ENCODE data around the gene NCR3LG1. TPM values are rescaled to one million over a fixed set of nuclear protein-coding genes. Genes with fewer than 3 reads are reported as not detected.

Gene NCR3LG1
- 3.5 and 8.4 TPM in 2 replicates for total RNA-seq

GRCh38 chr11:17351510-17352176 is at the start of gene NCR3LG1:
TSS of gene NCR3LG1 (plus strand) at chr11:17351800. CDS start at chr11:17351970, 170 bp downstream.

GRCh38 chr11:17388609-17389210 is 37.1 kb downstream of the NCR3LG1 start, which contains the start of gene KCNJ11:
TSS of gene KCNJ11 (minus strand) at chr11:17388659. CDS start at chr11:17388091, 568 bp downstream.

Other genes with a start within 250 kb of the NCR3LG1 start
- 53.9 and 70.8 TPM in 2 replicates for gene PIK3C2A, start 143.8 kb upstream of the NCR3LG1 start, total RNA-seq
- gene NUCB2, start 75.1 kb upstream of the NCR3LG1 start, total RNA-seq = 110 and 149 TPM in 2 replicates
- 0.07 TPM in 1 of 2 replicates, not detected in the other for gene KCNJ11, start 36.9 kb downstream of the NCR3LG1 start, total RNA-seq
- gene ABCC8, start 125.0 kb downstream of the NCR3LG1 start, total RNA-seq = not detected in 2 replicates
- gene USH1C, start 192.6 kb downstream of the NCR3LG1 start, total RNA-seq = not detected in 2 replicates
- not detected in 2 replicates for gene OTOG, start 195.5 kb downstream of the NCR3LG1 start, total RNA-seq